ENCODE measurements around the gene C19orf85.

Gene C19orf85

GRCh38 chr19:55477905-55478304 is 13.4 kb upstream of the C19orf85 start:
- DNase-seq (ENCODE audit: low read depth): no peak

GRCh38 chr19:55476100-55476775 is 11.7 kb upstream of the C19orf85 start, which contains the start of gene ZNF628:
Gene ZNF628, plus strand, starts transcription at chr19:55476617. Its CDS starts 3,294 bp downstream, at chr19:55479911.
- peak; percentile 99 for DNase-seq (ENCODE audit: low read depth)

- peak; percentile 41 for DNase-seq (ENCODE audit: low read depth)
Observed at GRCh38 chr19:55474269-55475265, 10.0 kb upstream of the C19orf85 start.

GRCh38 chr19:55473225-55474012 is 8.9 kb upstream of the C19orf85 start:
- DNase-seq (ENCODE audit: low read depth): no peak

- peak; percentile 82 for DNase-seq (ENCODE audit: low read depth)
Observed at GRCh38 chr19:55472463-55472862, 7.9 kb upstream of the C19orf85 start.

GRCh38 chr19:55471266-55471665 is 6.7 kb upstream of the C19orf85 start:
- DNase-seq (ENCODE audit: low read depth): no peak

- no peak for DNase-seq (ENCODE audit: low read depth)
Observed at GRCh38 chr19:55468054-55468393, 3.5 kb upstream of the C19orf85 start.

GRCh38 chr19:55467236-55468053 is 2.9 kb upstream of the C19orf85 start:
- peak; percentile 64 for DNase-seq (ENCODE audit: low read depth)

- no peak for DNase-seq (ENCODE audit: low read depth)
Observed at GRCh38 chr19:55466241-55466614, 1.7 kb upstream of the C19orf85 start.

- DNase-seq (ENCODE audit: low read depth): no peak
Observed at GRCh38 chr19:55465460-55466240, 1.1 kb upstream of the C19orf85 start.

GRCh38 chr19:55464039-55464661 is 401 bp downstream of the C19orf85 start:
- no peak for DNase-seq (ENCODE audit: low read depth)

GRCh38 chr19:55463583-55464031 is 944 bp downstream of the C19orf85 start:
- DNase-seq (ENCODE audit: low read depth): no peak

- no peak for DNase-seq (ENCODE audit: low read depth)
Observed at GRCh38 chr19:55462722-55463121, 1.8 kb downstream of the C19orf85 start.

- DNase-seq (ENCODE audit: low read depth): peak; percentile 39
Observed at GRCh38 chr19:55461974-55462626, 2.5 kb downstream of the C19orf85 start.

- DNase-seq (ENCODE audit: low read depth): peak; percentile 100
Observed at GRCh38 chr19:55461259-55461973, 3.1 kb downstream of the C19orf85 start, which contains the start of gene ISOC2. Gene ISOC2, minus strand, starts transcription at chr19:55461642. Its CDS starts 5,156 bp downstream, at chr19:55456486.

- peak; percentile 83 for DNase-seq (ENCODE audit: low read depth)
Observed at GRCh38 chr19:55460670-55461258, 3.8 kb downstream of the C19orf85 start.

- DNase-seq (ENCODE audit: low read depth): peak; percentile 41
Observed at GRCh38 chr19:55459950-55460657, 4.4 kb downstream of the C19orf85 start.

GRCh38 chr19:55459551-55459949 is 5.0 kb downstream of the C19orf85 start:
- no peak for DNase-seq (ENCODE audit: low read depth)
